SK-N-SH treated with all-trans-retinoic acid at 6 μM for 48 hours (cell line): ENCODE data around the gene DDX46.

ENCODE experiments used
- ARNTL ChIP-seq: fragments of 450-650 bp; formaldehyde crosslinking; IDR thresholded peaks from 2 replicates; pipeline ENCODE4 v1.5.0; 2020; ENCODE audit warnings: low read depth, mild to moderate bottlenecking, moderate library complexity, borderline replicate concordance
- OSR1 ChIP-seq: fragments of 250-450 bp; sonication (Bioruptor Pico); IDR thresholded peaks from 2 replicates; pipeline ENCODE4 v1.8.0; 2022; ENCODE audit warnings: moderate library complexity, mild to moderate bottlenecking, inconsistent platforms
- TCF4 ChIP-seq: fragments of 250-450 bp; sonication (Bioruptor Pico); IDR thresholded peaks from 2 replicates; pipeline ENCODE4 v1.8.0; 2021; ENCODE audit warnings: mild to moderate bottlenecking, moderate library complexity, borderline replicate concordance
- TOX ChIP-seq: fragments of 250-450 bp; sonication (Bioruptor Pico); IDR thresholded peaks from 2 replicates; pipeline ENCODE4 v1.8.0; 2021; ENCODE audit warnings: mild to moderate bottlenecking, moderate library complexity, borderline replicate concordance
- ZFP30 ChIP-seq: fragments of 450-650 bp; formaldehyde crosslinking; IDR thresholded peaks from 2 replicates; pipeline ENCODE4 v1.5.0; 2022; ENCODE audit warnings: mild to moderate bottlenecking, moderate library complexity
- ZNF565 ChIP-seq: fragments of 450-650 bp; formaldehyde crosslinking; conservative IDR thresholded peaks from 2 replicates; pipeline ENCODE4 v1.5.0; 2020; ENCODE audit warnings: low read depth, mild to moderate bottlenecking, moderate library complexity
- ZNF8 ChIP-seq: fragments of 450-650 bp; formaldehyde crosslinking; IDR thresholded peaks from 2 replicates; pipeline ENCODE4 v1.5.0; 2020; ENCODE audit warnings: mild to moderate bottlenecking, moderate library complexity
- TF ChIP-seq, protein P1 (sequence below): fragments of 250-450 bp; sonication (Bioruptor Pico); IDR thresholded peaks from 2 replicates; pipeline ENCODE4 v1.8.0; 2020; ENCODE audit warnings: mild to moderate bottlenecking, moderate library complexity, borderline replicate concordance

DNA sequence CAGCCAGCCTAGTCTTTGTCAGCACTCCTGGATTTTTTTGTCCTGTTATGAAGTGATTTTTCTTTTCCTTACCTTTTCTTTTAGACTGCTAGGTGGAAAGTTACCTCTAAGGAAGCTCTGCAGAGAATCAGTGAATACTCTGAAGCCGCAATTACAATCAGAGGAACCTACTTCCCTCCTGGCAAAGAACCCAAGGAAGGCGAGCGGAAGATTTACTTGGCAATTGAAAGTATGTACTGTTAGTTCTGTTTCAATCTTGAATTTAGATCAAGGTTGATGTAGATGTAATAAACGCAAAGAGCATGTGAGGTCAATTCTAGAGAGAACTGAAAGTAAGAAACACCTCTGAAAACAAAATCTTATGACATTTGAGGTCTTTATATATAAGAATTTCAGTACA is 60.2 kb downstream of the DDX46 start:
- no peak for TF ChIP-seq TOX (CRISPR knock-in tag)
- no peak for TF ChIP-seq TCF4 (CRISPR knock-in tag)
- no peak for TF ChIP-seq ZNF565 (CRISPR knock-in tag)
- no peak for TF ChIP-seq ZFP30 (CRISPR knock-in tag)
- TF ChIP-seq OSR1 = no peak
- TF ChIP-seq, protein P1, sequence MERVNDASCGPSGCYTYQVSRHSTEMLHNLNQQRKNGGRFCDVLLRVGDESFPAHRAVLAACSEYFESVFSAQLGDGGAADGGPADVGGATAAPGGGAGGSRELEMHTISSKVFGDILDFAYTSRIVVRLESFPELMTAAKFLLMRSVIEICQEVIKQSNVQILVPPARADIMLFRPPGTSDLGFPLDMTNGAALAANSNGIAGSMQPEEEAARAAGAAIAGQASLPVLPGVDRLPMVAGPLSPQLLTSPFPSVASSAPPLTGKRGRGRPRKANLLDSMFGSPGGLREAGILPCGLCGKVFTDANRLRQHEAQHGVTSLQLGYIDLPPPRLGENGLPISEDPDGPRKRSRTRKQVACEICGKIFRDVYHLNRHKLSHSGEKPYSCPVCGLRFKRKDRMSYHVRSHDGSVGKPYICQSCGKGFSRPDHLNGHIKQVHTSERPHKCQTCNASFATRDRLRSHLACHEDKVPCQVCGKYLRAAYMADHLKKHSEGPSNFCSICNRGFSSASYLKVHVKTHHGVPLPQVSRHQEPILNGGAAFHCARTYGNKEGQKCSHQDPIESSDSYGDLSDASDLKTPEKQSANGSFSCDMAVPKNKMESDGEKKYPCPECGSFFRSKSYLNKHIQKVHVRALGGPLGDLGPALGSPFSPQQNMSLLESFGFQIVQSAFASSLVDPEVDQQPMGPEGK (CRISPR knock-in tag) = no peak
- no peak for TF ChIP-seq ARNTL (CRISPR knock-in tag)
- no peak for TF ChIP-seq ZNF8
